ENCODE results near the gene TNFSF4. TPM values are rescaled to one million over a fixed set of nuclear protein-coding genes. Genes with fewer than 3 reads are reported as not detected.

Gene TNFSF4
- polyA plus RNA-seq, 1 of the 3 experiments (the other 2 are of a cell fraction), result 25.9 TPM

- TF ChIP-seq CTCF (IDR thresholded peaks at IDR 0.05) (no peak), RFX5 (IDR thresholded peaks at IDR 0.05; ENCODE audit: low read length) (no peak), SIN3A (IDR thresholded peaks at IDR 0.05; ENCODE audit: borderline replicate concordance, low read depth, low read length) (no peak), TCF12 (IDR thresholded peaks at IDR 0.05) (no peak), JUND (IDR thresholded peaks at IDR 0.05) (no peak)
Measured at GRCh38 chr1:173148971-173149370, 58.2 kb downstream of the TNFSF4 start (continued).

GRCh38 chr1:173148545-173148944 is 58.6 kb downstream of the TNFSF4 start:
- Histone ChIP-seq H3K4me2 (no peak overlapping the region), H3K79me2 (ENCODE audit: insufficient read depth) (no peaks in the 10 kb centered on the region), H3K4me3 (ENCODE audit: low read depth in 2 of 2, low read length in 1 of 2) (no peak overlapping the region), H3K27me3 (ENCODE audit: insufficient read depth) (no peaks in the 10 kb centered on the region), H3K9me2 (no peaks in the 10 kb centered on the region), H3K9ac (no peak overlapping the region), H3K36me3 (replicated peaks in 1 of 2; ENCODE audit: control insufficient read depth in 1 of 2, insufficient read depth in 2 of 2, low read length in 1 of 2) (no peaks in the 10 kb centered on the region), H2AFZ (ENCODE audit: low read depth) (no peak overlapping the region), H4K20me1 (ENCODE audit: insufficient read depth) (no peaks in the 10 kb centered on the region), H3K9me3 (0 out of 2 replicates have a peak, but pooled peaks cover 7% of the 10 kb centered on the region), H3K27ac (ENCODE audit: low read depth in 2 of 2, low read length in 1 of 2) (no peak overlapping the region), H3K4me1 (ENCODE audit: control insufficient read depth in 1 of 2, insufficient read depth in 2 of 2, low read depth in 1 of 2, low read length in 1 of 2) (no peaks in the 10 kb centered on the region), H3F3A (replicated peaks; ENCODE audit: insufficient read depth) (no peaks in the 10 kb centered on the region)
- CTCF ChIA-PET, result no interaction called here
- WGBS (ENCODE audit: low lambda C conversion rate), result 23% methylated on average over 2 of the region's 2 CpGs
- TF ChIP-seq GATA2 (CRISPR knock-in tag; IDR thresholded peaks at IDR 0.05) (no peak), TCF12 (IDR thresholded peaks at IDR 0.05) (no peak), RFX5 (IDR thresholded peaks at IDR 0.05; ENCODE audit: low read length) (no peak), POLR2AphosphoS5 (IDR thresholded peaks at IDR 0.05; ENCODE audit: low read depth, low read length) (no peak), TAF1 (IDR thresholded peaks at IDR 0.05; ENCODE audit: borderline replicate concordance, low read depth, low read length) (no peak), MEF2A (IDR thresholded peaks at IDR 0.05; ENCODE audit: borderline replicate concordance, low read depth) (no peak), REST (IDR thresholded peaks at IDR 0.05; ENCODE audit: low read depth, low read length) (no peak), CTCF (IDR thresholded peaks at IDR 0.05) (no peak), MAX (IDR thresholded peaks at IDR 0.05; ENCODE audit: low read depth) (no peak), YY1 (IDR thresholded peaks at IDR 0.05; ENCODE audit: low read depth) (no peak), FOSL2 (IDR thresholded peaks at IDR 0.05; ENCODE audit: borderline replicate concordance, low read depth) (no peak), PBX3 (IDR thresholded peaks at IDR 0.05) (no peak), ELF1 (IDR thresholded peaks at IDR 0.05) (no peak), CHD2 (IDR thresholded peaks at IDR 0.05; ENCODE audit: low read length, partially characterized antibody) (no peak), TEAD4 (IDR thresholded peaks at IDR 0.05; ENCODE audit: borderline replicate concordance, insufficient read depth) (no peak), USF1 (IDR thresholded peaks at IDR 0.05; ENCODE audit: borderline replicate concordance, low read depth) (no peak), GABPA (IDR thresholded peaks at IDR 0.05; ENCODE audit: low read depth) (no peak)
- DNase-seq, result no peak
- POLR2A ChIA-PET, result no interaction called here

Data from SK-N-SH (cell line).